Colonic mucosa (tissue), 4 donors: ENCODE measurements around the gene C10orf90. TPM values are rescaled to one million over a fixed set of nuclear protein-coding genes. Genes with fewer than 3 reads are reported as not detected.

Source experiments
- DNase-seq: peaks from one replicate; pipeline ENCODE4 v3.0.0-alpha.2; 2020
- H3K27ac ChIP-seq: fragments of 200-600 bp; one replicate; pipeline ENCODE4 v1.8.0; 2021
- H3K27me3 ChIP-seq: fragments of 200-600 bp; one replicate; pipeline ENCODE4 v1.8.0; 2021
- H3K36me3 ChIP-seq: fragments of 200-600 bp; one replicate; pipeline ENCODE4 v1.8.0; 2021
- H3K4me1 ChIP-seq: fragments of 200-600 bp; one replicate; pipeline ENCODE4 v1.8.0; 2021; ENCODE audit warnings: mild to moderate bottlenecking
- H3K4me3 ChIP-seq: fragments of 200-600 bp; one replicate; pipeline ENCODE4 v1.8.0; 2021
- H3K9ac ChIP-seq, 2 donors: one replicate each; pipeline ENCODE4 v1.7.0; 2013; ENCODE audit warnings: control low read depth in 2 of 2, low read depth in 2 of 2, low read length in 2 of 2
- H3K9me3 ChIP-seq: fragments of 200-600 bp; one replicate; pipeline ENCODE4 v1.8.0; 2021
- CTCF ChIP-seq: fragments of 200-600 bp; IDR thresholded peaks from one replicate; pipeline ENCODE4 v1.8.0; 2022; ENCODE audit warnings: antibody characterized with exemption, mild to moderate bottlenecking
- intact Hi-C: fragments of 100-400 bp; cut with DNase I; formaldehyde crosslinking; loops from one replicate; pipeline ENCODE4 v1.14.1; 2022
- total RNA-seq, 2 donors: library from RNA; stranded (reverse); fragmentation: NEBNext Ultra II Directional in 1 of 2; extraction: Animal tissue kit (Norgen Biotek cat#: 25700) in 1 of 2; gene quantifications; one replicate each; pipeline ENCODE4 v1.2.1, GENCODE V29; 2021
- donor health status: healthy.
- donor health status: DM: no; HTN: no; CAD: no.
- donor health status: DM: no; HTN: no; CAD: no.

Gene C10orf90
- total RNA-seq, 2 donors from 2014 or later = not detected

- no peak overlapping the region for H3K27ac ChIP-seq
- H3K36me3 ChIP-seq = no peaks in the 10 kb centered on the region
- H3K9ac ChIP-seq = no peak overlapping the region
- no peak for TF ChIP-seq CTCF
- intact Hi-C loops = no loop called here
- H3K4me1 ChIP-seq = no peaks in the 10 kb centered on the region
- no peaks in the 10 kb centered on the region for H3K9me3 ChIP-seq
- no peak for DNase-seq
- H3K27me3 ChIP-seq = no peaks in the 10 kb centered on the region
- H3K4me3 ChIP-seq = no peak overlapping the region
These were observed 35.6 kb downstream of the C10orf90 start for GRCh38 chr10:126634911-126635310.

- H3K27ac ChIP-seq = no peak overlapping the region
- no peaks in the 10 kb centered on the region for H3K9me3 ChIP-seq
- no peak overlapping the region for H3K4me3 ChIP-seq
- DNase-seq = no peak
- no peaks in the 10 kb centered on the region for H3K36me3 ChIP-seq
- no peak for TF ChIP-seq CTCF
- H3K4me1 ChIP-seq = no peaks in the 10 kb centered on the region
- H3K9ac ChIP-seq = no peak overlapping the region
- intact Hi-C loops = no loop called here
- no peaks in the 10 kb centered on the region for H3K27me3 ChIP-seq
These were observed 36.1 kb downstream of the C10orf90 start for GRCh38 chr10:126634347-126634746.

GRCh38 chr10:126632705-126633104 is 37.8 kb downstream of the C10orf90 start:
- Histone ChIP-seq H3K9me3 (no peaks in the 10 kb centered on the region), H3K27me3 (no peaks in the 10 kb centered on the region), H3K27ac (no peak overlapping the region), H3K36me3 (no peaks in the 10 kb centered on the region), H3K4me1 (no peaks in the 10 kb centered on the region), H3K9ac (no peak overlapping the region), H3K4me3 (no peak overlapping the region)
- TF ChIP-seq CTCF = no peak
- DNase-seq = no peak
- intact Hi-C loops = no loop called here

- no peaks in the 10 kb centered on the region for H3K9me3 ChIP-seq
- no peak overlapping the region for H3K4me3 ChIP-seq
- DNase-seq = no peak
- H3K36me3 ChIP-seq = no peaks in the 10 kb centered on the region
- no peak overlapping the region for H3K9ac ChIP-seq
- no peaks in the 10 kb centered on the region for H3K4me1 ChIP-seq
- no peak overlapping the region for H3K27ac ChIP-seq
- intact Hi-C loops = no loop called here
- no peaks in the 10 kb centered on the region for H3K27me3 ChIP-seq
- TF ChIP-seq CTCF = no peak
These were observed 40.4 kb downstream of the C10orf90 start for GRCh38 chr10:126629925-126630624.

- no peaks in the 10 kb centered on the region for H3K4me1 ChIP-seq
- H3K27ac ChIP-seq = no peak overlapping the region
- intact Hi-C loops = no loop called here
- no peaks in the 10 kb centered on the region for H3K27me3 ChIP-seq
- TF ChIP-seq CTCF = no peak
- H3K4me3 ChIP-seq = no peak overlapping the region
- no peaks in the 10 kb centered on the region for H3K9me3 ChIP-seq
- no peak overlapping the region for H3K9ac ChIP-seq
- no peaks in the 10 kb centered on the region for H3K36me3 ChIP-seq
- no peak for DNase-seq
These were observed 41.7 kb downstream of the C10orf90 start for GRCh38 chr10:126628746-126629145.
